Loucy (cell line): Measurements from ENCODE around the gene APLN.
A peak's percentile ranks its signal among the peaks of the same experiment; 100 is the strongest.

Experiments
- H2AFZ ChIP-seq: fragments of 200-600 bp; sonication (generic); 2 replicates; pipeline ENCODE4 v1.6.0; 2016; ENCODE audit warnings: antibody characterized with exemption, mild to moderate bottlenecking, low read length, moderate library complexity
- H3F3A ChIP-seq: fragments of 200-600 bp; 2 replicates; pipeline ENCODE4 v1.6.0; 2016; ENCODE audit warnings: antibody characterized with exemption, low read depth, mild to moderate bottlenecking
- H3K27me3 ChIP-seq: fragments of 200-600 bp; sonication (generic); 2 replicates; pipeline ENCODE4 v1.6.1; 2014; ENCODE audit warnings: low read length, mild to moderate bottlenecking; ENCODE audit not compliant: insufficient read depth, poor library complexity, severe bottlenecking
- H3K36me3 ChIP-seq: fragments of 200-600 bp; sonication (generic); 2 replicates; pipeline ENCODE4 v1.6.1; 2016; ENCODE audit warnings: low read length; ENCODE audit not compliant: insufficient read depth
- H3K4me1 ChIP-seq: fragments of 200-600 bp; sonication (generic); 2 replicates; pipeline ENCODE4 v1.5.1; 2014; ENCODE audit warnings: low read length, mild to moderate bottlenecking; ENCODE audit not compliant: insufficient read depth, poor library complexity, severe bottlenecking
- H3K4me2 ChIP-seq: fragments of 200-600 bp; sonication (generic); 2 replicates; pipeline ENCODE4 v1.6.0; 2014; ENCODE audit warnings: antibody characterized with exemption, low read length, low read depth, mild to moderate bottlenecking; ENCODE audit not compliant: poor library complexity, severe bottlenecking
- H3K4me3 ChIP-seq: fragments of 200-600 bp; sonication (generic); 2 replicates; pipeline ENCODE4 v1.5.1; 2014; ENCODE audit warnings: low read length, mild to moderate bottlenecking, mixed read lengths; ENCODE audit not compliant: poor library complexity, severe bottlenecking
- H3K79me2 ChIP-seq: fragments of 200-600 bp; sonication (generic); 2 replicates; pipeline ENCODE4 v1.6.1; 2014; ENCODE audit warnings: low read length; ENCODE audit not compliant: insufficient read depth
- H3K9ac ChIP-seq: fragments of 200-600 bp; sonication (generic); 2 replicates; pipeline ENCODE4 v1.6.0; 2014; ENCODE audit warnings: mild to moderate bottlenecking, low read depth, low read length, moderate library complexity; ENCODE audit not compliant: poor library complexity, severe bottlenecking
- H3K9me2 ChIP-seq: fragments of 200-600 bp; sonication (generic); replicated peaks from 2 replicates; pipeline ENCODE4 v1.6.1; 2016; ENCODE audit warnings: low read depth, low read length, mixed read lengths
- H3K9me3 ChIP-seq: fragments of 200-600 bp; sonication (generic); 2 replicates; pipeline ENCODE4 v1.6.1; 2014; ENCODE audit warnings: mild to moderate bottlenecking, antibody characterized with exemption, low read length, low read depth; ENCODE audit not compliant: insufficient read depth
- H4K20me1 ChIP-seq: fragments of 200-600 bp; sonication (generic); 2 replicates; pipeline ENCODE4 v1.6.0; 2014; ENCODE audit warnings: antibody characterized with exemption, low read length, mild to moderate bottlenecking; ENCODE audit not compliant: insufficient read depth, poor library complexity, severe bottlenecking
- CTCF ChIP-seq: fragments of 200-600 bp; sonication (generic); conservative IDR thresholded peaks from 2 replicates; pipeline ENCODE4 v1.5.1; 2014; ENCODE audit warnings: mild to moderate bottlenecking, antibody characterized with exemption, low read length
- EZH2phosphoT487 ChIP-seq: fragments of 200-600 bp; IDR thresholded peaks from 2 replicates; pipeline ENCODE4 v1.6.1; 2018; ENCODE audit warnings: antibody characterized with exemption, mild to moderate bottlenecking, moderate library complexity, borderline replicate concordance

APLN gene

GRCh38 chrX:129638917-129639316 is 15.8 kb downstream of the APLN start:
- Histone ChIP-seq H4K20me1 (no peaks in the 10 kb centered on the region), H3K27me3 (no peaks in the 10 kb centered on the region), H3K9me2 (no peaks in the 10 kb centered on the region), H2AFZ (no peak overlapping the region), H3K36me3 (no peaks in the 10 kb centered on the region), H3K79me2 (no peaks in the 10 kb centered on the region), H3K9ac (no peak overlapping the region), H3K4me3 (no peak overlapping the region), H3F3A (no peaks in the 10 kb centered on the region), H3K4me2 (no peak overlapping the region), H3K9me3 (no peaks in the 10 kb centered on the region), H3K4me1 (no peaks in the 10 kb centered on the region)
- TF ChIP-seq CTCF (no peak), EZH2phosphoT487 (no peak)

GRCh38 chrX:129637217-129638109 is 17.3 kb downstream of the APLN start:
- no peak for TF ChIP-seq EZH2phosphoT487
- peak; percentile 86 for TF ChIP-seq CTCF
- H3K4me3 ChIP-seq: no peak overlapping the region
- H3F3A ChIP-seq: no peaks in the 10 kb centered on the region
- H4K20me1 ChIP-seq: no peaks in the 10 kb centered on the region
- peak overlapping the region; percentile 76 for H2AFZ ChIP-seq
- no peaks in the 10 kb centered on the region for H3K9me2 ChIP-seq
- peak overlapping the region; percentile 37 for H3K4me2 ChIP-seq
- H3K36me3 ChIP-seq: no peaks in the 10 kb centered on the region
- no peaks in the 10 kb centered on the region for H3K4me1 ChIP-seq
- H3K9me3 ChIP-seq: no peaks in the 10 kb centered on the region
- H3K9ac ChIP-seq: no peak overlapping the region
- no peaks in the 10 kb centered on the region for H3K27me3 ChIP-seq
- H3K79me2 ChIP-seq: no peaks in the 10 kb centered on the region

- H2AFZ ChIP-seq: no peak overlapping the region
- TF ChIP-seq CTCF (no peak), EZH2phosphoT487 (no peak)
- H3K27me3 ChIP-seq: no peaks in the 10 kb centered on the region
- H3K9ac ChIP-seq: no peak overlapping the region
- H3K79me2 ChIP-seq: no peaks in the 10 kb centered on the region
- no peaks in the 10 kb centered on the region for H3F3A ChIP-seq
- H3K4me1 ChIP-seq: no peaks in the 10 kb centered on the region
- H3K9me2 ChIP-seq: no peaks in the 10 kb centered on the region
- no peaks in the 10 kb centered on the region for H3K9me3 ChIP-seq
- no peaks in the 10 kb centered on the region for H3K36me3 ChIP-seq
- no peak overlapping the region for H3K4me3 ChIP-seq
- no peaks in the 10 kb centered on the region for H4K20me1 ChIP-seq
- H3K4me2 ChIP-seq: no peak overlapping the region
These were observed 18.5 kb downstream of the APLN start for GRCh38 chrX:129636175-129636681.
